ENCODE results near the gene PEPD.

Gene PEPD

DNA sequence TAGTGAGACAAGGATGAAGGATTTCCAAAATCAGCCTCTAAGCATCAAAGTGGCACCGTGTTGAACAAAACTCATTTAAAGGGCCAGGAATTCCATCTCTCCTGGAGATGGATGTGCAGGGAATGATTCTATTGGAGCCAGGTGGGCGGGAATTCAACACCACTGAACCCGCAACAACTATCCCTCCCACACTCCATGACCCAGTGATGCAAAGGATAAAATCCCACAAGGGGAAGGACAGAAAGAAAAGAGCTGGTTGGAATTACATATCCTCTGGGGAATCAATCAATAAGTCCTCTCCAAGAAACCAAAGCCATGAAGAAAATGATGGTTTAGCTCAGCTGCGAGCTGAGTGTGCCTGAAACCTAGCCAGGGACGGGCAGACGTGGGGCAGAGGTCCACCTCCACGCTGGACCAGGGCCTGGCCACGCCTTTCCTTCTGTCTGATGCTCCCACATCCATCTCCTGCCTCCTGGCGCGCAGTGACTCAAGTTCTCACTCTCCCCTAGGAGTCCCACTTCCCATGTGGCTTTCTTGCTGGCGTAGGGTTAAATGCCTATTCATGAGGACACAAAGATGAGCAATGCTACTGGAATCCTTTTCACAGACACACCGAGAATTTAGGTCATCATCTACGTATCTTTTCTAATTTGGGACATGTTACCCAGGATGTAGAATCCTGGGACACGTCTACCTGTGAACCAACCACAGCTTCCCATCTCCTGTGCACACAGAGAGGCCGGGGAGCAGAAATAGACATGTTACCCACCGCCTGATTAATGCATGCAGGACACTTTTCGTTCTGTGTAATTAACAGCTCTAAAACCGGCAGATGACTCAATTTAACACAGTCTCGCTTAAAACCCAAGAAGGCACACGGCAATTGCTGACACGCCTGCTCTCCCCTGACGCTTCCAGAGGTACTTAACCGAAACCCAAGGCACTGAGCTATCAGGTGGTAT is 48.6 kb downstream of the PEPD start:
- DNase-seq = no peak

DNA sequence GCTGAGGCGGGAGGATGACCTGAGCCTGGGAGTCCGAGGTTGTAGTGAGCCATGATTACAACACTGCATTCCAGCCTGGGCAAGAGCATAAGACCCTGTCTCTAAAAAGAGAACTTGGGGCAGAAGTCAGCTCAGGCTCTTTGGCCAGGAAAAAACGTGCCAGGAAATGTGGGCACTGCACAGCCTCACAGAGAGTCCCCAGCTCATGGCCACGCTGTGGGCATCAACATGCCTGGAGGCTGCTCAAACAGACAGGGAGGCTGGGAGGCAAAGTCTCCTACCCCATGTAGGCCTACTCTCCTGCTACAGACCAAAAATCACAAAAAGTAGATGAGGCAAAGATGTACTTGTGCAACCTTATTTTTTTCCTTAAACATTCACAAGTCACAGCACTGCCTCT is 49.4 kb downstream of the PEPD start:
- DNase-seq = no peak

- DNase-seq = no peak
Measured at GRCh38 chr19:33471111-33471996, 50.2 kb downstream of the PEPD start.

GRCh38 chr19:33470686-33471085 is 50.9 kb downstream of the PEPD start:
- DNase-seq = no peak

GRCh38 chr19:33470040-33470330 is 51.6 kb downstream of the PEPD start:
- no peak for DNase-seq

DNA sequence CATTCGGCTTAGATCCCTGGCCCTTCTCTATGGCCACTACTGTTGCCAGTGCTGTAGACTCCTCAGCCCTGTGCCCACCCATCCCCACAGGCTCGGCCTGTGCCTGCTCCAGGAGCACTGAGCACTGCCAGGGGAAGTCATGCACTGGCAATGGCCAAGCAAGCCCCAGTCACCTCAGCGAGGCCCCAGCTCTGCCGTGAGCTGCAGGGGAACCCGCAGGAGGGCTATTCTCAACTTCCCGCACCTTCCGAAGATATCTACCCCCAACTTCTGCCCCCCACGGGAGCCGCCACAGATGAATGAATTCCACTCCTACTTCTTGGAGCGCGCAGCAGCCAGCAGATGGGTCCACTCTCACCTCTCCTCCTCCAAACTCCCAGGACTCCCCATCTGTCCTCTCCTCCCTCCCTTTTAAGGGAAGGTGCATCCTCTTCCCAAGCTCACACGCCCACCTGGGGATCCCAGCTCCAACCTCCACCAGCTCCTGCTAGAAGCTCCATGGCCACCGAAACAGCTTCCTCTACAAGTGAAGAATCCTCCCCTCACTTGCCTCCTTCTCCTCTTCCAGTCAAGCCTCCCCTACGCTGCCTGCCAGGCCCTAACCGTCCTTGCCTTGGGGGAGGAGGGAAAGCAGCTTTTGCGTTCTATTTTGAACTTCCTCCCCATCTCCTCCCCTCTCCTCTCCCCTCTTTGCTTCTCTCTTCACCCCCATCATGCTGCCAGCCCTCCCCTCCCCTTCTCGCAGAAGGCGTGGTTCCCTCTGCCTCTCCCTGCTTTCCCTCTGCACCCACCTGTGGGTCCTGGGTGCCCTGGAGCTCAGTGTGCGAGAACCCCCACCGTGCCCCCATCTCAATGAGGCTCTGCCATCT is 52.2 kb downstream of the PEPD start:
- DNase-seq = no peak

GRCh38 chr19:33468361-33469170 is 53.0 kb downstream of the PEPD start:
- no peak for DNase-seq

- DNase-seq = no peak
Measured at GRCh38 chr19:33467851-33468250, 53.7 kb downstream of the PEPD start.

- no peak for DNase-seq
Measured at GRCh38 chr19:33465834-33466233, 55.8 kb downstream of the PEPD start.

- DNase-seq = no peak
Measured at GRCh38 chr19:33465371-33465770, 56.2 kb downstream of the PEPD start.

DNA sequence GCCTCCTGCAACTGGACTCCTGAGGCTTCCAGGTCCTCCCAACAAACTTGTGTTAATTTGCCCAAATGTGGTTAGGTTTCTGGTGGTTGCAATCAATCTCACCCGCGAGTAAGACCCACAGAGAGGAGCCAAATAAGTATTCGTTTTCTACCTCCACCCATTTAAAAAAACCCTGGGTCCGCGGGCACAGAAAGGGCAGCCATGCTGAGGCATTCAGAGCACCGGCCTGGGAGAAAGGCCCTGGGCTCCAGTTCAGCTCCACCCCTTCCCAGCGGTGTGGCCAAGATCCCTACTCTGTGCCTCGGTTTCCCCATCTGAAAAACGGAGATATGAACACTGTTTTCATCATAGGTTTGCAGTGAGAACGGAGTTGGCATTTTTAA is 56.9 kb downstream of the PEPD start:
- no peak for DNase-seq

GRCh38 chr19:33464010-33464732 is 57.4 kb downstream of the PEPD start:
- no peak for DNase-seq

- no peak for DNase-seq
Measured at GRCh38 chr19:33463199-33463598, 58.4 kb downstream of the PEPD start.

DNA sequence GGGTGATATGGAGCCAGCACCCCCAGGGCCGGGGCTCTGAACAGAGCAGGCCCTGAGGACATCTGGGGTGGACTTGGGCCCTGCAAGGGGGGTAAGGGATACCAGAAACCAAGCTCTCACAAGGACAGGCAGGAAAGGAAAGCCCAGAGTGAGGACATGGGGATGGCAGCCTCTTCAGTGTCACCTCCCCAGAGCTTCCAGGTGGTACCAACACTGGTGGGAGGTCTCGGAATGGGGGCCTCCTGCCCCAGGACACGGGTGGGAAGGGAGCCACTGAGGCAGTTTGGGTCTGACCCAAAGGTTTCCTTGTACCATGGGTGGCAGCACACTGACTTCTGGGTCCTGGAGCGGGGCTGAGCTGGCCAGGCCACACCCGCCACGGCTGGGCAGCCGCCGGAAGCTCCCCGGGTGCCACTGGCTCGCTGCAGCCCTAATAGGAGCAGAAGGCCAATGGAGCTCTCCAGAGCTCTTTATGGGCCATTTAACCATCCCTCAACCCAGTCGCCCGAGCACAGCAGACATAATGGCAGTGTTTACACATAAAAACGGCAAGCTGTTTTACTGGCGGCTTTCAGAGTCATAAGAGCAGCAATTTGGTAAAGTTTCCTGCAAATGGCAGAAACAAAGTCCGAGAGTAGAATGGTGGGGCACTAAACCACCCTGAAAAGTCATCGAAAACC is 59.3 kb downstream of the PEPD start:
- DNase-seq = no peak

GRCh38 chr19:33461256-33462111 is 60.1 kb downstream of the PEPD start:
- no peak for DNase-seq

GRCh38 chr19:33460221-33460908 is 61.2 kb downstream of the PEPD start:
- DNase-seq = no peak

GRCh38 chr19:33459222-33460090 is 62.1 kb downstream of the PEPD start:
- DNase-seq = no peak

DNA sequence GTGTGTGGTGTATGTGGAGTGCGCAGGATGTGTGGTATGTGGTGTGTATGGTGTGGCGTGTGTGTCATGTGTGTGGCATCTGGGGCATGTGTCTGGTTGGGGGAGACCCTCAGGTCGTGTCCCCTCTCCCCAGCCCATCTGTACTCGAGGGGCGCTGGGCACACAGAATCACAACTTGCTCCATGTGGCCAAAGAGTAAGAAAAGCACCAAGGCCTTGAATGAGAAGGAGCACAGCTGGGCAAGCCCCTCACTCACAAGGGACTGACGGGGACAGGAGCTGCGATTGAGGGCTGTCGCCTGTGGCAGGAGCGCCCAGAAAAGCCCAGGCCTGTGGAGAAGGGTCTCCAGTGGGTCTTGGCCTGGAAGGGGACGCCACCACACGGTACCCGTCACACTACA is 62.8 kb downstream of the PEPD start:
- DNase-seq = no peak
